HCT116 (cell line): ENCODE measurements around the gene LCE3B.

Experiments used
- ATF3 ChIP-seq: IDR thresholded peaks from 2 replicates; pipeline ENCODE4 v1.6.1; 2012
- CEBPB ChIP-seq: IDR thresholded peaks from 2 replicates; pipeline ENCODE4 v1.6.1; 2012; ENCODE audit warnings: low read depth
- CTCF ChIP-seq, 3 experiments: fragments of 200-600 bp in 1 of 3; sonication (generic) in 1 of 3; IDR thresholded peaks in 2 of 3; conservative IDR thresholded peaks in 1 of 3; 2 replicates each; pipeline ENCODE4 v1.5.1; 2012 to 2017; ENCODE audit warnings: low read depth in 2 of 3, low read length in 2 of 3, antibody characterized with exemption in 1 of 3, borderline replicate concordance in 1 of 3, control low read depth in 1 of 3, mild to moderate bottlenecking in 1 of 3, mixed read lengths in 1 of 3, mixed run types in 1 of 3, moderate library complexity in 1 of 3; ENCODE audit not compliant: insufficient read depth in 1 of 3
- ELF1 ChIP-seq: IDR thresholded peaks from 2 replicates; pipeline ENCODE4 v1.6.1; 2012; ENCODE audit warnings: low read depth, borderline replicate concordance
- EZH2 ChIP-seq: fragments of 200-600 bp; sonication (generic); IDR thresholded peaks from 2 replicates; pipeline ENCODE4 v1.6.1; 2017; ENCODE audit warnings: antibody characterized with exemption, mixed run types
- JUND ChIP-seq: IDR thresholded peaks from 2 replicates; pipeline ENCODE4 v1.6.1; 2012
- POLR2A ChIP-seq: IDR thresholded peaks from 2 replicates; pipeline ENCODE4 v1.7.0; 2011; ENCODE audit warnings: borderline replicate concordance; ENCODE audit not compliant: insufficient read depth, insufficient read length; ENCODE audit errors: extremely low read depth
- POLR2AphosphoS5 ChIP-seq: IDR thresholded peaks from 2 replicates; pipeline ENCODE4 v1.6.1; 2011; ENCODE audit warnings: mild to moderate bottlenecking, low read depth, low read length, moderate library complexity
- RAD21 ChIP-seq: IDR thresholded peaks from 2 replicates; pipeline ENCODE4 v1.6.1; 2012; ENCODE audit warnings: low read depth, mild to moderate bottlenecking
- TCF7L2 ChIP-seq: IDR thresholded peaks from 2 replicates; pipeline ENCODE4 v1.7.0; 2011; ENCODE audit warnings: borderline replicate concordance, inconsistent platforms; ENCODE audit not compliant: insufficient read depth, insufficient read length; ENCODE audit errors: extremely low read depth
- ZFX ChIP-seq: fragments of 450-650 bp; IDR thresholded peaks from 2 replicates; pipeline ENCODE4 v1.6.1; 2017
- TF ChIP-seq, protein P1 (sequence below): IDR thresholded peaks from 2 replicates; pipeline ENCODE4 v1.6.1; 2012; ENCODE audit warnings: low read depth
- TF ChIP-seq, protein P2 (sequence below): IDR thresholded peaks from 2 replicates; pipeline ENCODE4 v1.6.1; 2012

GRCh38 chr1:152658649-152659048, 45.0 kb downstream of the LCE3B start:
- TF ChIP-seq POLR2A: no peak
- no peak for TF ChIP-seq POLR2AphosphoS5
- no peak for TF ChIP-seq CTCF (IDR thresholded peaks at IDR 0.05 in 2 of 3, conservative IDR thresholded peaks at IDR 0.05 in 1 of 3; ENCODE audit: borderline replicate concordance in 1 of 3, insufficient read depth in 1 of 3, low read depth in 2 of 3, low read length in 2 of 3)
- TF ChIP-seq TCF7L2: no peak
- TF ChIP-seq JUND: no peak
- TF ChIP-seq RAD21: no peak
- TF ChIP-seq EZH2: no peak
- no peak for TF ChIP-seq ATF3
- no peak for TF ChIP-seq ZFX
- TF ChIP-seq, protein P1, sequence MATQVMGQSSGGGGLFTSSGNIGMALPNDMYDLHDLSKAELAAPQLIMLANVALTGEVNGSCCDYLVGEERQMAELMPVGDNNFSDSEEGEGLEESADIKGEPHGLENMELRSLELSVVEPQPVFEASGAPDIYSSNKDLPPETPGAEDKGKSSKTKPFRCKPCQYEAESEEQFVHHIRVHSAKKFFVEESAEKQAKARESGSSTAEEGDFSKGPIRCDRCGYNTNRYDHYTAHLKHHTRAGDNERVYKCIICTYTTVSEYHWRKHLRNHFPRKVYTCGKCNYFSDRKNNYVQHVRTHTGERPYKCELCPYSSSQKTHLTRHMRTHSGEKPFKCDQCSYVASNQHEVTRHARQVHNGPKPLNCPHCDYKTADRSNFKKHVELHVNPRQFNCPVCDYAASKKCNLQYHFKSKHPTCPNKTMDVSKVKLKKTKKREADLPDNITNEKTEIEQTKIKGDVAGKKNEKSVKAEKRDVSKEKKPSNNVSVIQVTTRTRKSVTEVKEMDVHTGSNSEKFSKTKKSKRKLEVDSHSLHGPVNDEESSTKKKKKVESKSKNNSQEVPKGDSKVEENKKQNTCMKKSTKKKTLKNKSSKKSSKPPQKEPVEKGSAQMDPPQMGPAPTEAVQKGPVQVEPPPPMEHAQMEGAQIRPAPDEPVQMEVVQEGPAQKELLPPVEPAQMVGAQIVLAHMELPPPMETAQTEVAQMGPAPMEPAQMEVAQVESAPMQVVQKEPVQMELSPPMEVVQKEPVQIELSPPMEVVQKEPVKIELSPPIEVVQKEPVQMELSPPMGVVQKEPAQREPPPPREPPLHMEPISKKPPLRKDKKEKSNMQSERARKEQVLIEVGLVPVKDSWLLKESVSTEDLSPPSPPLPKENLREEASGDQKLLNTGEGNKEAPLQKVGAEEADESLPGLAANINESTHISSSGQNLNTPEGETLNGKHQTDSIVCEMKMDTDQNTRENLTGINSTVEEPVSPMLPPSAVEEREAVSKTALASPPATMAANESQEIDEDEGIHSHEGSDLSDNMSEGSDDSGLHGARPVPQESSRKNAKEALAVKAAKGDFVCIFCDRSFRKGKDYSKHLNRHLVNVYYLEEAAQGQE: no peak
- TF ChIP-seq, protein P2, sequence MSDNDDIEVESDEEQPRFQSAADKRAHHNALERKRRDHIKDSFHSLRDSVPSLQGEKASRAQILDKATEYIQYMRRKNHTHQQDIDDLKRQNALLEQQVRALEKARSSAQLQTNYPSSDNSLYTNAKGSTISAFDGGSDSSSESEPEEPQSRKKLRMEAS: no peak
- no peak for TF ChIP-seq CEBPB
- no peak for TF ChIP-seq ELF1
